ENCODE measurements around the gene PDE8B.

PDE8B gene

DNA sequence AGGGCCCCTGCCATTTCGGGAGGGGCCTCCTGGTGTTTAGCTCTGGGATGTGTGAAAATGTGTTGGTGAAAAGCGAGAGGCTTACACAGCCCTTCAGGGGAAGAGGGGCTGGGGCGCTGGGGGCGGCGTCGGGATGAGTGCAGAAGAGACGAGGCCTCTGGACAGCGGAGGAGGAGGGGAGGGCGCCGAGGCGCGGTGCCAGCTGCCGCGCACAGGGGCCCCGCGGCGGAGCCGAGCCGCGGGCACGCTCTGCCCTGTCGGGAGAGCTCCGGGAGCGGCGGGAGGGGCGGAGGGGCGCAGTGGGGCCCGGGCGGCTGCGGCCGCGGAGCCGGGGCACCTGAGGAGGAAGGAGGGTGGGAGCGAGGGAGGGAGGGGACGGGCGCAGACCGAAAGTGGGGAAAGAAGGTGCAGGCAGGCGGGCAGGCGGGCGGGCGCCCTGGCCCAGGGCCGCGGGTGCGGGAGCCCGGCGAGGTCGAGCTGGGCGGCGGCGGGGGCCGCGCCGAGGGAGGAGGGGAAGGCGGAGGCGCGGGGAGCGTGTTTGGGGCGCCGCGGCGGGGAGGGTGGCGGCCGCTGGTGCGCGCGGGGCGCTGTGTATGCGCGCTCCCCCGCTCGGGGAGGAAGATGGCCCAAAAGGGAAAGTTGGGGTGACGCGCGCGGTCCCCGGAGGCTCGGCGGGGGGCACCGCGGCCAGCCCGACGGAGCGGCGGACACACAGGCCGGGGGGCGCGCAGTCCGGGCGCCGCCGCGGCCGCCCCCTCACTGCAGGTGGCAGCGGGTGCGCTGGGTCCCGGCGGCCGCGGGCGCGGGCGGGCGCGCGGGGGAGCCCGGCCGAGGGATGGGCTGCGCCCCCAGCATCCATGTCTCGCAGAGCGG lies at the start of gene PDE8B:
TSS of gene PDE8B (plus strand) at position 590 of the 873 bp plus-strand sequence. CDS start at position 836, 246 bp downstream.
- no peak for DNase-seq

DNA sequence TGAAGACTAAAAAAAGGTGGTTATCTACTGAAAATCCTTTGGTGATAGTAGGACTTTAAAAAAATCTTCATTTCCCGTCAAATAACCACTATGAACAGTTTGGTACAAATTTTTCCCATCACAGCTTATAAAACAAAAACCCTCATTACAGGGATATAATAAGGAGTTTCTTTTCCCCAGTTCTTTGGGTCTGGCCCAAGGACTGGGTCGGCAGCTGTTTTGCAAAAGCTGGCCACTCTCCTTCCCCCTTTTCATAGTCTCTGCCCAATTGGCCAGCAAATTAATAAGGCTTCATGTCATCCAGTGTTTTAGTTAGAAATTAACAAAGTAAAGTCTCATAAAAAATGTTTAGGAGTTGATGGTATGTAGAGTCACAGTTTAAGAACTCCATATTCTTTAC lies 47.0 kb upstream of the PDE8B start:
- DNase-seq = no peak

DNA sequence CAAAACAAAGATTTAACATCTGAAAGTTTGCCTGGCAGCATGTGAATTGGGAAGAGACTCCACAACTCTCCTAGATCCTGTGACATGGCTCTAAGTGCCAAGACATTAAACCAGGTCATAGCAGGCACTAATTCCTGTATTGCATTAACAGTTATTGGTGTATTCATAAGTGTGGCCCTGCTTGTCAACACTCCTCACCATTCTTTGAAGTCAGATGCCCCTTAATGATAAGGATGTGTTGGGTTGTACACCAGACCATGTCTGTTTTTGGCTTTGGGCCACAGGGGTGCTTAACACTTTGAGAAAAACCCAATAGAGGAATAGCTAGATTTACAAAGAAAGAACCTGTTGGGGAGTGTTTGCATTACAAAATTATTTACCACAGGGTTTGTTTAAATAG lies 43.4 kb upstream of the PDE8B start:
- no peak for DNase-seq

- no peak for DNase-seq
Measured at GRCh38 chr5:77167695-77168121, 42.8 kb upstream of the PDE8B start.

DNA sequence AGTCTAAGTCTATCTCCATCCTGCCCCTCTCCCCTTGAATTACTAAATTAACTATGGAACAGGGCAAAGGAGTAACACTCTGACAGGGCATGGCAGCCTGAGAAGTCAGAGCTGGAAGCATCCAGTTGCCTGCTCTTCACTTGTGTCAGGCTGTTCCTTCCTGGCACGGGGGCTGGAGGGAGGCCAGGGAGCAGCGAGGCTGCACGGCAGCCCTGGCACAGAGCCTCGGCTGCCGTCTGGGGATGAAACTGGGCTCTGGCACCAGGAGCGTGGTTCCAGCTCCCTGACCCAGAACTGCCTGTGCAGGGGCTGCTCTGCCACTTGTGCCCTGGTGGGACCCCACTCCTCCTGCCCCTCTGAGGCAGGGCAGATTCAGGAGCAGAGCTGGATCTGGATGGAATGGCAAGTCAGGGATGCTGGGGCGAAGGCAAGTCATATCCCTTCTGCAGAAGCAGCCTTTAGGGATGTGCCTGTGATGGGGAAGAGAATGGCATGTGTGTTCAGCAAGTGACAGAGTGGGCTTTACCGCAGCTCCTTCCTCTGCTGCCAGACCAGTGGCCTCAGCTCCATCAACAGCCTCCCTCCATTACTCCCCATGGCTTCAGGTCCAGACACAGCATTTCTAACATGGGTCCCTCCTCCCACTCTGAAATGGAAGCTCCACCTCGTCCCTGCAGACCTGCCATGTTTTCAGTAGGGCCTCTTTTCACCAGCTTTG lies 42.2 kb upstream of the PDE8B start:
- DNase-seq = no peak

DNA sequence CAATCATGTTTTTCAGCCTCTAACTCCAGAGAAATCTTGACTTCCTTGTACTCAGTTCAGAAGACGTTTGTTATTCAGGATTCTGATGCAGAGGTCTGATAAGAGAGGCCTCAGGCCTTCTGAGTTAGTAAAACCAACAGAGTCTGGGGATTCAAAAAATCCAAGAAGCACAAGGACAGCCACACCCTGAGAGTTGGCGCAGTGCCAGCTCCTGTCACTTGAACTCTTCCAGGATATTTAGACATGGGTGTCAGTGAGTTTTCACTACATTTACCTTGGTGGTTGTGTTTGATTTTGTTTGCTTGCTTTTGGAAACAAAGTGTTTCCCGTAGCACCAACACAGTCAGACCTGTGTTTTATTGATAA lies 41.6 kb upstream of the PDE8B start:
- no peak for DNase-seq

GRCh38 chr5:77170196-77170890 lies 40.1 kb upstream of the PDE8B start:
- no peak for DNase-seq

GRCh38 chr5:77171141-77171910 lies 39.2 kb upstream of the PDE8B start:
- no peak for DNase-seq

DNA sequence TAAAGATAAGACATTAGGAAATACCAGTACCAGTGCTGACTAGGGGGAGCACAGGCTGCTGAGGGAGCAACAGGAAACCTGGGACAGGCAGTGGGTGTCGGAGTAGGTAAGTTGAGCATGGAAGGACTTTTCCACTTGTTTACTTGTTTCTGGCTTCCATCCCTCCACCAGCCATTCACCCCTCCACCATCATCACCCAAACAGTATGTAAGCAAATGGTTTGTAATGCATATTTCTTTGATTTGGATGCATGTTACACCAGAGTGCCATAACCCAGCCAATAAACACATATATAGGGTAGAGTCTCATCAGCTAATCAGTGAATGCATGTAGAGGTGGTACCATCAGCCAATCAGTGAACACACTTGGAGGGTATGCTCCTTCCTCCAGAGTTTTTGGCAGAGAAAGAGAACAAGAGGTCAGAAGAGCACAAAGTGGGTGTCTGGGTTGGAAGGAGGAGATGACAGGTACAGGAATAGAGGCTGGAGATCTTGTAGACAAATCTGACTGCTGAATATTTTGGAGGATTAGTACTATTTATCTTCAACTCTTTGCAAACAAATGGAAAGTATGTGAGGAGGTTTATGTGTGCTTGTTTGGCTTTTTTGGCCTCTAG lies 37.7 kb upstream of the PDE8B start:
- DNase-seq = no peak

GRCh38 chr5:77174526-77174925 lies 36.0 kb upstream of the PDE8B start:
- DNase-seq = no peak

DNA sequence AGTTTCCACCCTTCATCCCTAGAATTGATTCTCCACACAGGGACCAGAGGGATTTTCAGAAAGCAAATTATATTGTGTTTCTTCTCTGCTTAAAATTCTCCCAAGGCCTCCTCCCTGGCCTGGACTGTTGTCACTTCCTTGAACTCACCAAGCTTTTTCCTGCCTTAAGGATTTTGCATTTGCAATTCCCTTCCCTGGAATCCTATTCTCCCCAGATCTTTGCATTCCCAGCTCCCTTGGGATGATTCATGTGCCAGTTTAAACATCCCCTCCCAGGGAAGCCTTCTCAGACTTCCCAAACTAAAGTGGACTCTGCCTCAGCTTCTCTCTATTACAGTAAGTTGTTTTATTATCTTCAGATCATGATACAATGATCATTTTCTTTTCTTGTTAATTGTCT lies 35.2 kb upstream of the PDE8B start:
- no peak for DNase-seq

DNA sequence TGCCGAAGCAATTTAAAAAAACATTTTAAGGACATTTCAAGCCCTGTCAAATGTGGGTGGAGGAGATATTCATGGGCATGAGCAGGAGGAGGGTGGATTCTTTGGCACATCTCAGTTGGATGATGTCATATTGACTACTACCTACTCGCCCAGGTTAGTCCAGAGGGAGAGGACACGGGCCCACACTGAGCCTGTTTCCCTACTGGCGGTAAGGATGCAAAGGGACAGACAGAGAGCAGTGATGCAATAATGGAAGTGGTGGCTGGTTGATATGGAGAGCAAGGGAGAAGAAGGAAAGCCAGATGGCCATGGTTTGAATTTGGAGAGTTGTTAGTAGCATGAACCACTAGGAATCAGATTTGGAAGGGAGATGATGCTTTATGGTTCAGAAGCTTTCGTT lies 34.1 kb upstream of the PDE8B start:
- DNase-seq = no peak

DNA sequence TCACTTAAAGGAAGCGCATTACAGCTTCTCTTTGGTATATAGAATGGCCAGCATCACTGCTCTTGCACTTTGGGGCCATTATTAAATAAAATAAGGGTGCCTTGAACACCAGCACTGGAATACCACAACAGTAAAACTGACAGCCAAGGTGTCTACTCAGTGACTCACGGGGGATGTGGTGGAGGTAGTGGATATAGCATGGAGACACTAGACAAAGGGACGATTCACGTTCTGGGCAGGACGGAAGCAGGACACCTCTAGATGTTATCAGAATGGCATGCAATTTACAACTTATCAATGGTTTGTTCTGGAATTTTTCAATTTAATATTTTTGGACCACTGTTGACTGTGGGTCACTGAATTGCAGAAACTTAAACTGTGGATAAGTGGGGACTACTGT lies 32.9 kb upstream of the PDE8B start:
- DNase-seq = no peak

GRCh38 chr5:77180167-77181081 lies 30.1 kb upstream of the PDE8B start:
- DNase-seq = peak; percentile 35

DNA sequence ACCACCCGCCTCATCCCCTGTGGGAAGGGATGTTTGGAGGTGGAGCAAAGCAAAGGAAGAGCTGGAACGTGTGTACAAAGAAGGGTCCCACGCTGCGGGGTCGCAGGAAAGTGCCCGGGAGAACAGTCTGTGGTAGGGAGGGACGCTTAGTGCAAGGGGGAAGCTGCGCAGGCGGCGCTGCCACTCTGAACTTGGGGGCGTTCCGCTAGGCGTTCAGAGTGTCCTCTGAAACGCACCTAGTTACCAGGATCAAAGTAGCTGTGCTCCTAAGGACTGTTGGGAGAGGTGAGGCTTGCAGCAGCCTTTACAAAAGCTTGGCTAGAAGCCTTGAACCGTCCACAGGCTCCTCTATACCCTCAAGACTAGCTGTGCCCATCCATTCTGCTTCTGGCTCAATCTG lies 29.3 kb upstream of the PDE8B start:
- no peak for DNase-seq

DNA sequence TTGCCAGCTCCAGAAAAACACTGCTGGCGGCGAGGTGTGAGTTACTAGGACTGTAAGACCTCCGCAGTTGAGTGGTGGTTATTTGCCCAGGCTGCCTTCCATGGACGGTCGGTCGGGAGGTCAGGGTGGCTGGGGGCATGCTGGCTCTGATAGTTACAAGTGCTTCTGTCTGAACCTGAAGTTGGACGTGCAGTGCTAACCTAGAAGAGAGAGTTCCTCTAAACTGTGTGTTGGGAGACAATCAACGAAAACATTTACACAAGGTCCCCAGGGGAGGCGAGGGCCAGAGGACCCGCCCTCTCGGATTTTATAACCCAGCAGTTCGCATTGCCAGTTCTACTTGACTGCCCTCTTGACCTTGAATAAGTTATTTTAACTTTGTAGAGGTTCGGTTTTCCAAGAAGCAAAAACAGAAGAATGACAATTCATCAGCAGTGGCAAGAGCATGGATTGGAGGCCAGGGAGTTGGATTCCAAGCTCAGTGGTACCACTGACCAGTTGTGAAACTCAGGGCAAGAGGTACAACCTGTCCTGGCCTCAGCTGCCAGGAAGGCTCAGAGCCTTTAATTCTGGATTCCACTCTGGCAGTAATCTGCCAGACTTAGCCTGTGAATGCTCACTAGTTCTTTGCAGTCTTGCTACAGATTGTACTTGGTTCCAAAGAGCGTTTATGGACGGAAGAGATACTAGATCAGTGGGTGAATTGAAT lies 28.7 kb upstream of the PDE8B start:
- DNase-seq = no peak

DNA sequence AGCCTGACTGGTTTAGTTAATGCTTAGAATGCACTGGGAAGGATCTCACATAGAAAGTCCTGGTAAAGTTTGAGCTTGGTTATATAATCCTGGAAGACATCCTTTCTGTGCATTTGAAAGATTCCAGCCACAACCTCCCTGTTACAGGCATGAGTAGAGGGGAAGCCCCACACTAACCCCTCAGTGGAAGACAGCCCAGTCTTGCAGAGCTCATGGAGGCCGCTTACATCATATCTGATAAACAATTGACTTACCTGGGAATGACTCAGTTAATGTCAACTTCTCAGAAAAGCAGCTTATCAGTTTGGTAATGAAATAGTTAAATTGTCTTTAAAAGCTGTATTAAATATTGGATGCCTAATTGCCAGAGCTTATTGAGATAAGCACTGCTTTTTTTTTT lies 28.1 kb upstream of the PDE8B start:
- no peak for DNase-seq

DNA sequence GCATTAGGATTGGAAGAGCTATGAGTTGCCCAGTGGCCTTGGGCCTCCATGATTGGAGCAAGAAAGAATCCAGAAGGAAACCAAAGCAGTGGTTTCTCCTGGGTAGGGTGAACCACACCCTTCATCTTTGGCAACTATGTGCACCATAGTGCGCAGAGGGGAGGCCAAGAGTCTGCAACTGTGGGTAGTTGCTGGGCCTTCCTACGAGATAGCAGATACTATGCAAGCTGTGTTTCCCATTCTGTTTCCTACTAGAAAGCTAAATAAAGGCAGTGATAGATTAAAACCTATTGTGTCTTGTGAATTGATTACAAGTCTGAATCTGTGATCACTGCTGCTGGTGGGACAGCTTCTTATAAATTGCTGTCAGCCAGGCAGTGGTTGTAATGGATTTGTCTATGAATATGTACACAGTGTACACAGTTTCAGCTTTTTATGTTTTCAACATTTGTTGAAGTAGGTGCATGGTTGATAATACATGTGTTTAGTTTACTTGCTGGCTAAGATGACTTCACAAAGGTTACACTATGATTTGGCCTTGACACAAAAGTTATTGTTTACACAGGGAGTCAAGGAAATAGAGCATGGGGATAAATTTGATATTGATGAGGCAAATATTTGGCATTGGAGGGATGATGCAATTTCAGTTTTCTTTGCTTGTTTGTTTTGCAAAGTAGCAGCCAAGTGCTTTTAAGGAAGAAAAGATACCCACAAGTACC lies 23.7 kb upstream of the PDE8B start:
- DNase-seq = no peak

DNA sequence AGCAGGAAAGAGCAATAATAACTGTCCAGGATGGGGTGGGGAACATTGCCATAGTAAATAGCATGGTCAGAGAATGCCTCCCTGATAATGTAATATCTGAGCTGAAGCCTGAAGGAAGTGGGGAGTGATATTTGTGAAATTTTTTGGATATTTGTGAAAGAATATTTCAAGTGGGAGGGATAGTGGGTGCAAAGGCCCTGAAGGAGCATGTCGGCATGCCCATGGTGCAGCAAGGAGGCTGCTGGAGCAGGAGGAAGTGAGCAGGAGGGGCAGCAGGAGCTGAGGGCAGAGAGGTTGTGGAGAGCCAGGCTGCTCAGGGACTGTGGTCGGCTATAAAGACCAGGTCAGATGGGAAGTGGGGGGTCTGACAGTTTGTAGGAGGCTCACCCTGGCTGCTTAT lies 21.1 kb upstream of the PDE8B start:
- no peak for DNase-seq

DNA sequence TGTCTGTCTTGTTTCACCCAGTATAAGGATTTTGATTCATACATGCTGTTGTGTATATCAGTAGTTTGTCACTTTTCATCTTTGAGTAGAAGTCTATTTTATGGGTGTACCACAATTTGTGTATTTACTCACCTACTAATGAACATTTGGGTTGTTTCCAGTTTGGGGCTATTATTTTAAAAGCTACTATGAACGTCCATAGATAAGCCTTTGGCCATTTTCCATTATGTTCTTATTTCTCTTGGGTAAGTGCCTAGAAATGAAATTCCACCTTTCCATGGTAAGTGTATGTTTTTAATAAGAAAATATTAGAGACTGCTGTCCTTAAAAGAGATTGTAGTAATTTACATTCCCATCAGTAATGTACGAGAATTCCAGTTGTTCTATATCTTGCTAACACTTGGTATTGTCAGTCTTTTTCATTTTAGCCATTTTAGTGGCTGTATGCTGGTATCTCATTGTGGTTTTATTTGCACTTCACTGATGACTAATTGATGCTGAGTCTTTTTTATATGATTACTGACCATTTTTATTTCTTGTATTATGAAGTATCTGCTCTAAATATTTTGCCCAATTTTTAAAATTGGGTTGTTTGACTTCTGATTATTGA lies 17.9 kb upstream of the PDE8B start:
- no peak for DNase-seq
